ENCODE measurements around the gene GPR65. TPM values are rescaled to one million over a fixed set of nuclear protein-coding genes. Genes with fewer than 3 reads are reported as not detected.

Gene GPR65
- total RNA-seq, 2 donors from 2014 or later, result 1.0 to 1.1 TPM

Other genes with a start within 250 kb of the GPR65 start
- gene GALC, start 12.0 kb upstream of the GPR65 start, total RNA-seq, result 10 to 100 TPM; 17.1 to 18.9 TPM